CD4-positive, alpha-beta memory T cell (primary cell): ENCODE results near the gene TLR1. TPM values are rescaled to one million over a fixed set of nuclear protein-coding genes. Genes with fewer than 3 reads are reported as not detected.

Source experiments
- CTCF ChIA-PET: fragments of 350-600 bp; sonication (Branson Sonifier 250); formaldehyde crosslinking; loops from one replicate; lab custom pipeline; 2021; ENCODE audit warnings: inconsistent platforms; ENCODE audit not compliant: partially characterized antibody; lab: Charles Lee
- POLR2A ChIA-PET: fragments of 350-600 bp; sonication (Branson Sonifier 250); formaldehyde crosslinking; loops from one replicate; lab custom pipeline; 2021; ENCODE audit not compliant: partially characterized antibody; lab: Charles Lee
- DNase-seq, 5 donors: peaks; one replicate each; pipeline versions ENCODE4 v3.0.0 to v3.0.0-alpha.2; 2020 to 2022; ENCODE audit warnings: mixed read lengths in 1 of 5
- H3K27ac ChIP-seq: one replicate; pipeline ENCODE4 v1.7.0; 2013; ENCODE audit warnings: low read depth, low read length
- H3K27me3 ChIP-seq: 2 replicates; pipeline ENCODE4 v1.7.0; 2013; ENCODE audit warnings: mild to moderate bottlenecking, low read length, moderate library complexity; ENCODE audit not compliant: insufficient read depth
- H3K36me3 ChIP-seq: 2 replicates; pipeline ENCODE4 v1.7.0; 2013; ENCODE audit warnings: mild to moderate bottlenecking, low read length, moderate library complexity; ENCODE audit not compliant: insufficient read depth
- H3K4me1 ChIP-seq: 2 replicates; pipeline ENCODE4 v1.7.0; 2013; ENCODE audit warnings: mild to moderate bottlenecking, low read length, moderate library complexity; ENCODE audit not compliant: insufficient read depth
- H3K4me3 ChIP-seq, 2 donors: one replicate each; pipeline ENCODE4 v1.7.0; 2013; ENCODE audit warnings: low read length in 2 of 2, mild to moderate bottlenecking in 1 of 2
- H3K9me3 ChIP-seq, 2 donors: one replicate each; pipeline ENCODE4 v1.7.0; 2013; ENCODE audit warnings: low read length in 2 of 2, control low read depth in 1 of 2; ENCODE audit not compliant: control insufficient read depth in 1 of 2
- H3K27ac Mint-ChIP-seq, 7 donors: one replicate each; pipeline ENCODE4 v1.8.0; 2020 to 2021; ENCODE audit warnings: mixed read lengths in 7 of 7, mild to moderate bottlenecking in 6 of 7, inconsistent platforms in 3 of 7, moderate library complexity in 3 of 7
- H3K27me3 Mint-ChIP-seq, 2 donors: one replicate each; pipeline ENCODE4 v1.8.0; 2020 to 2021; ENCODE audit warnings: mixed read lengths in 2 of 2
- H3K36me3 Mint-ChIP-seq, 2 donors: one replicate each; pipeline ENCODE4 v1.8.0; 2020 to 2021; ENCODE audit warnings: mixed read lengths in 2 of 2, inconsistent platforms in 1 of 2, mild to moderate bottlenecking in 1 of 2
- H3K4me1 Mint-ChIP-seq, 4 donors: one replicate each; pipeline ENCODE4 v1.8.0; 2020 to 2021; ENCODE audit warnings: mixed read lengths in 4 of 4, mild to moderate bottlenecking in 1 of 4
- H3K4me3 Mint-ChIP-seq, 8 donors: one replicate each; pipeline ENCODE4 v1.8.0; 2020 to 2021; ENCODE audit warnings: mixed read lengths in 8 of 8, mild to moderate bottlenecking in 7 of 8, moderate library complexity in 6 of 8, inconsistent platforms in 3 of 8
- H3K9me3 Mint-ChIP-seq, 8 donors: one replicate each; pipeline ENCODE4 v1.8.0; 2020 to 2021; ENCODE audit warnings: mixed read lengths in 8 of 8, mild to moderate bottlenecking in 5 of 8, inconsistent platforms in 3 of 8, moderate library complexity in 1 of 8
- intact Hi-C: fragments of 100-400 bp; cut with micrococcal nuclease; formaldehyde crosslinking; loops from one replicate; pipeline ENCODE4 v1.15.1; 2023
- polyA plus RNA-seq, 2 donors: library from polyadenylated mRNA; unstranded; fragments of 300-500 nt; fragmentation: Illumina TruSeq; gene quantifications; one replicate each; pipeline ENCODE4 v1.2.3, GENCODE V29; 2021
- total RNA-seq, 2 experiments: library from RNA; stranded (reverse); gene quantifications; one replicate each; pipeline ENCODE4 v1.2.3, GENCODE V29; 2021

TLR1 gene
- total RNA-seq: 10 to 100 TPM; 20.6 to 24.3 TPM
- 10 to 100 TPM; 16.2 to 19.2 TPM for polyA plus RNA-seq

DNA sequence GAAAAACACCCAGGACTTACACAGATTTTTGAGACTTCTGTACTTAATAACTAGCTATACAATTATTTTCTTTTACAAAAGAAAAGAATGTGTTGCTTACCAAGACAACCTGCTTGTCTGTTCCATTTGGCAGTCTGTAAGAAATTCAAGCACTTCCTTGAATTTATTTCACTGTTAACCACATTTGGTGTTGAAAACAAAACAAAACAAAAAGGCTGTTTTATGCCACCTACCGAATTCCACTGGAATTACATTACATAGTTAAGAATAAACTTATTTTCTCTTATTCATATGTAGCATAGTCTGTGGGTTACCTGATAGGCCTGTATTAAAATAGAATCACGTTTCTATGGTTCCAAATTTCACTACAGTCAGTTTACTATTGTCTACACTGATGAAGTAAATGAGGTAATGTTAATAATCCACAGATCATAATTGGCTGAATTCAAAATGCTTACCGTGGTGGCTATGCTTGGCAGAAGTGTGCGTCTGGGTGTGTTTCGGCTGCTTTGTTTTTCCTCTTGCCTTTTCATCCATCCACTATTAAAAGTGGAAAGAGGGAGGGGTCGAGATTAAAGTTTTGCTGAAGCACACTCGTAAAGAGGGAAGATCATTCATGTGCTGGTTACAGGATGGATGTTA lies at the start of gene TLR1:
TLR1 (minus strand) TSS at position 138 of the 642 bp plus-strand sequence. CDS start 5,960 bp downstream, outside the sequence.
- H3K27ac Mint-ChIP-seq: peak within 1 kb of the TSS; percentile 84 to 99 (median 94)
- H3K36me3 Mint-ChIP-seq: peaks cover 38 to 39% of the 10 kb centered on the region in 2 donors
- ChIA-PET CTCF (interaction anchor here (0.8 to 7.3 kb wide), 18 partner anchors 9 to 735 kb away, joined by 3 to 111 read pairs (median 5); partner anchors contain the start of genes TLR10 and TLR6), POLR2A (interaction anchor here (0.6 to 4.3 kb wide), 16 partner anchors 9 to 644 kb away, joined by 3 to 24 read pairs (median 5); partner anchors contain the start of genes TLR10 and TLR6)
- intact Hi-C loops: loop anchor here (1.0 to 10.0 kb wide), 5 partner anchors 21 to 1170 kb away; partner anchors contain the start of genes PDS5A and TLR6
- no peaks in the 10 kb centered on the region for H3K27me3 ChIP-seq
- H3K9me3 ChIP-seq: peaks cover 0 to 2% of the 10 kb centered on the region in 2 donors
- peak within 1 kb of the TSS; percentile 47 for H3K27ac ChIP-seq
- peak in 4 of 5 donors; percentile 65 to 71 (median 65) for DNase-seq
- H3K4me3 Mint-ChIP-seq: peak within 1 kb of the TSS; percentile 90 to 96 (median 92)
- H3K4me1 ChIP-seq: peaks cover 25% of the 10 kb centered on the region
- H3K4me1 Mint-ChIP-seq: peaks cover 24 to 45% (median 35%) of the 10 kb centered on the region in 4 donors
- peaks cover 9% of the 10 kb centered on the region for H3K36me3 ChIP-seq
- no peaks in the 10 kb centered on the region for H3K27me3 Mint-ChIP-seq
- peaks cover 3 to 36% (median 29%) of the 10 kb centered on the region in 8 donors for H3K9me3 Mint-ChIP-seq
- peak within 1 kb of the TSS; percentile 54 to 57 for H3K4me3 ChIP-seq

GRCh38 chr4:38846015-38846414 lies 41.4 kb upstream of the TLR1 start:
- Mint-ChIP-seq H3K36me3 (peaks cover 15 to 43% of the 10 kb centered on the region in 2 donors), H3K4me3 (no peak overlapping the region), H3K9me3 (peaks cover 0 to 26% (median 18%) of the 10 kb centered on the region in 8 donors), H3K4me1 (peaks cover 0 to 6% (median 4%) of the 10 kb centered on the region in 4 donors), H3K27ac (peak overlapping the region in 1 of 7 donors; percentile 11), H3K27me3 (no peaks in the 10 kb centered on the region)
- Histone ChIP-seq H3K36me3 (no peaks in the 10 kb centered on the region), H3K4me3 (no peak overlapping the region), H3K27ac (no peak overlapping the region), H3K27me3 (no peaks in the 10 kb centered on the region), H3K9me3 (no peaks in the 10 kb centered on the region), H3K4me1 (no peaks in the 10 kb centered on the region)
- intact Hi-C loops: no loop called here
- no peak for DNase-seq
- ChIA-PET POLR2A (interaction anchor here (1.4 kb wide), 1 partner anchor 9 kb away, joined by 3 read pairs; no protein-coding TSS in a partner anchor), CTCF (interaction anchor here (1.4 to 1.9 kb wide), 2 partner anchors 10 to 15 kb away, joined by 4 to 11 read pairs; no protein-coding TSS in a partner anchor)

DNA sequence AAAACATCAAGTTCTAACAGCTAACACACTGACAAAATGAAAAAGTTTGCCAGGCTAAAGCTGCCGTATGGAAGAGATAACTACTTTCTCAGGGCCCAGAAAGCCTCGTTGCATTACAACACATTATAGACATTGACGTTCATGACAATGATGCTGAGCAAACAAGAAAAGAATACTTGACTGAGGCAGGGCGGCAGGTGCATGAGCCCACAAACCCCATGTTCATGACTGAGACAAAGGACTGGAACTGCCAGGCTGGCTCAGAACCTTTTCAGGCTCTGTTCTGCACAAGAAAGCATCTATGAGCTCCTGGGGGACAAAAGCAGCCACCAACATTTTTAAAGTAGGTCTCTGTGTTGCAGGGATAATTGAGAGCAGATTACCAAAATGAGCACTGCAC lies 38.4 kb upstream of the TLR1 start:
- Mint-ChIP-seq H3K9me3 (peaks cover 0 to 5% (median 0%) of the 10 kb centered on the region in 8 donors), H3K36me3 (peaks cover 7 to 28% of the 10 kb centered on the region in 2 donors), H3K4me1 (peaks cover 12 to 18% (median 13%) of the 10 kb centered on the region in 4 donors), H3K4me3 (no peak overlapping the region), H3K27me3 (no peaks in the 10 kb centered on the region), H3K27ac (no peak overlapping the region)
- ChIA-PET CTCF (interaction anchor here (0.8 to 2.7 kb wide), 2 partner anchors 18 to 83 kb away, joined by 3 to 10 read pairs; no protein-coding TSS in a partner anchor), POLR2A (no interaction called here)
- H3K36me3 ChIP-seq: no peaks in the 10 kb centered on the region
- H3K9me3 ChIP-seq: no peaks in the 10 kb centered on the region
- intact Hi-C loops: no loop called here
- H3K27ac ChIP-seq: no peak overlapping the region
- H3K4me3 ChIP-seq: no peak overlapping the region
- no peak for DNase-seq
- H3K27me3 ChIP-seq: no peaks in the 10 kb centered on the region
- H3K4me1 ChIP-seq: peaks cover 8% of the 10 kb centered on the region

DNA sequence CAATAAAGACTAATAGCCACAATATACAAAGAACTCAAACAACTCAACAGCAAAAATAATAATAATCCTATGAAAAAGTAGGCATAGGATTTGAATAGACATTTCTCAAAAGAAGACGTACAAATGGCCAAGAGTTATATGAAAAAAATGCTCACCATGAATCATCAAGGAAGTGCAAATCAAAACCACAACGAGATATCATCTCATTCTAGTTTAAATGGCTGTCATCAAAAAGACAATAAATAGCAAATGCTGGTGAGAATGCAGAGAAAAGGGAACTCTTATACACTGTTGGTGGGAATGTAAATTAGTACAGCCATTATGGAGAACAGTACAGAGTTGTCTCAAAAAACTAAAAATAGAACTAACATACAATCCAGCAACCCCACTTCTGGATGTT lies 33.3 kb upstream of the TLR1 start:
- Mint-ChIP-seq H3K27ac (peak overlapping the region in 6 of 7 donors; percentile 5 to 82 (median 58)), H3K36me3 (peaks cover 15 to 28% of the 10 kb centered on the region in 2 donors), H3K27me3 (no peaks in the 10 kb centered on the region), H3K9me3 (peaks cover 5 to 34% (median 20%) of the 10 kb centered on the region in 8 donors), H3K4me3 (peak overlapping the region in 7 of 8 donors; percentile 4 to 78 (median 59)), H3K4me1 (peaks cover 18 to 26% (median 22%) of the 10 kb centered on the region in 4 donors)
- Histone ChIP-seq H3K27ac (no peak overlapping the region), H3K4me3 (no peak overlapping the region), H3K9me3 (peaks cover 7 to 9% of the 10 kb centered on the region in 2 donors), H3K27me3 (no peaks in the 10 kb centered on the region), H3K4me1 (peaks cover 18% of the 10 kb centered on the region), H3K36me3 (no peaks in the 10 kb centered on the region)
- ChIA-PET CTCF (no interaction called here), POLR2A (interaction anchor here (0.7 to 1.0 kb wide), 2 partner anchors 18 to 34 kb away, joined by 3 to 7 read pairs; partner anchors contain the start of gene TLR1)
- intact Hi-C loops: loop anchor here (1.0 kb wide), 1 partner anchor 18 kb away; the partner anchor contains the start of gene TLR6
- DNase-seq: peak in 4 of 5 donors; percentile 50 to 64 (median 60)

DNA sequence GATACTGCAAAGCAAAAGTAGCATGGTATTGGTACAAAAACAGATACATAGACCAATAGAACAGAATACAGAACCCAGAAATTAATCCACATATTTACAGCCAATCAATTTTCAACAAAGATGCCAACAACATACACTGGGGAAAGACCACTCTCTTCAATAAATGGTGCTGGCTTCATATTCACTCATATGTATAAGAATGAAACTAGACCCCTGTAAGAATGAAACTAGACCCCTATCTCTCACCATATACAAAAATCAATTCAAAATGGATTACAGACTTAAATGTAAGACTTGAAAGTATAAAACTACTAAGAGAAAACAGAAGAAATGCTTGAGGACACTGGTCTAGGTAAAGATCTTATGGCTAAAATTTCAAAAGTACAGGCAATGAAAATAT lies 32.7 kb upstream of the TLR1 start:
- H3K4me3 ChIP-seq: no peak overlapping the region
- Mint-ChIP-seq H3K4me3 (peak overlapping the region in 5 of 8 donors; percentile 31 to 78 (median 70)), H3K27me3 (no peaks in the 10 kb centered on the region), H3K9me3 (peaks cover 5 to 34% (median 20%) of the 10 kb centered on the region in 8 donors), H3K27ac (peak overlapping the region; percentile 5 to 82 (median 47)), H3K36me3 (peaks cover 15 to 23% of the 10 kb centered on the region in 2 donors), H3K4me1 (peaks cover 18 to 26% (median 24%) of the 10 kb centered on the region in 4 donors)
- H3K4me1 ChIP-seq: peaks cover 18% of the 10 kb centered on the region
- no peaks in the 10 kb centered on the region for H3K27me3 ChIP-seq
- intact Hi-C loops: no loop called here
- ChIA-PET POLR2A (no interaction called here), CTCF (interaction anchor here (0.6 kb wide), 1 partner anchor 78 kb away, joined by 4 read pairs; no protein-coding TSS in a partner anchor)
- no peak for DNase-seq
- H3K27ac ChIP-seq: no peak overlapping the region
- no peaks in the 10 kb centered on the region for H3K36me3 ChIP-seq
- H3K9me3 ChIP-seq: peaks cover 7 to 9% of the 10 kb centered on the region in 2 donors

DNA sequence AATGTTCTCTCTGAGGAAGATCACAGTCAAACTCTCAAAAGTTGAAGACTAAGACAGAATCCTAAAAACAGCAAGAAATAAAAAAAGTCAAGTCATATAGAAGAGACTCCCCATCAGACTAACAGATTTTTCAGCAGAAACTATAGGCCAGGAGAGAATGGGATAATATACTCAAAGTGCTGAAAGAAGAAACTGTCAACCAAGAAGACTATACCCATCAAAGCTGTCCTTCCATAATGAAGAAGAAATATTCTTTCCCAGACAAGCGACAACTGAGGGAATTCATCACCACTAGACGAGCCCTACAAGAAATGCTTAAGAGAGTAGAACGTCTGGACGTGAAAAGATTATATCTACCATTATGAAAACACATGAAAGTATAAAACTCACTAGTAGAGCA lies 30.0 kb upstream of the TLR1 start:
- peaks cover 15 to 30% of the 10 kb centered on the region in 2 donors for H3K36me3 Mint-ChIP-seq

More for the DNA sequence above, 30.0 kb upstream of the TLR1 start:
- peaks cover 7 to 9% of the 10 kb centered on the region in 2 donors for H3K9me3 ChIP-seq
- no peaks in the 10 kb centered on the region for H3K27me3 ChIP-seq
- peaks cover 19 to 25% (median 23%) of the 10 kb centered on the region in 4 donors for H3K4me1 Mint-ChIP-seq
- H3K4me3 ChIP-seq: no peak overlapping the region
- no peak for DNase-seq
- no peak overlapping the region for H3K27ac Mint-ChIP-seq
- intact Hi-C loops: no loop called here
- POLR2A ChIA-PET: no interaction called here
- no peak overlapping the region for H3K27ac ChIP-seq
- no peaks in the 10 kb centered on the region for H3K36me3 ChIP-seq
- H3K4me3 Mint-ChIP-seq: peak overlapping the region in 2 of 8 donors; percentile 11
- peaks cover 5 to 34% (median 20%) of the 10 kb centered on the region in 8 donors for H3K9me3 Mint-ChIP-seq
- CTCF ChIA-PET: interaction anchor here (1.0 to 1.6 kb wide), 2 partner anchors 21 to 26 kb away, joined by 3 to 5 read pairs; no protein-coding TSS in a partner anchor
- no peaks in the 10 kb centered on the region for H3K27me3 Mint-ChIP-seq
- peaks cover 18% of the 10 kb centered on the region for H3K4me1 ChIP-seq
